H9 (cell line): ENCODE measurements around the gene RAB1A. TPM values are rescaled to one million over a fixed set of nuclear protein-coding genes. Genes with fewer than 3 reads are reported as not detected.

Experiments
- DNase-seq: peaks from one replicate; pipeline ENCODE4 v3.0.0-alpha.2; 2017
- H2AFZ ChIP-seq: one replicate; pipeline ENCODE4 v1.6.1; 2013; ENCODE audit warnings: mild to moderate bottlenecking, low read length, control low read depth, moderate library complexity
- H2AK5ac ChIP-seq: 2 replicates; pipeline ENCODE4 v1.6.1; 2013; ENCODE audit warnings: low read length, control low read depth, mixed read lengths; ENCODE audit not compliant: insufficient read length
- H2BK120ac ChIP-seq: one replicate; pipeline ENCODE4 v1.6.1; 2013; ENCODE audit warnings: low read depth, mild to moderate bottlenecking, low read length, control low read depth, inconsistent platforms; ENCODE audit not compliant: poor library complexity, severe bottlenecking
- H2BK12ac ChIP-seq: 2 replicates; pipeline ENCODE4 v1.6.1; 2013; ENCODE audit warnings: low read length, control low read depth, mixed read lengths, low read depth; ENCODE audit not compliant: insufficient read length
- H2BK15ac ChIP-seq: 2 replicates; pipeline ENCODE4 v1.6.1; 2013; ENCODE audit warnings: low read depth, low read length, control low read depth
- H2BK20ac ChIP-seq: one replicate; pipeline ENCODE4 v1.6.1; 2013; ENCODE audit warnings: low read depth, mild to moderate bottlenecking, low read length, control low read depth, inconsistent platforms; ENCODE audit not compliant: poor library complexity, severe bottlenecking
- H2BK5ac ChIP-seq: 2 replicates; pipeline ENCODE4 v1.6.1; 2013; ENCODE audit warnings: low read length, control low read depth, mixed read lengths; ENCODE audit not compliant: insufficient read length
- H3K14ac ChIP-seq: 2 replicates; pipeline ENCODE4 v1.6.1; 2013; ENCODE audit warnings: low read length, control low read depth; ENCODE audit not compliant: insufficient read depth
- H3K18ac ChIP-seq: 2 replicates; pipeline ENCODE4 v1.6.1; 2013; ENCODE audit warnings: low read depth, mild to moderate bottlenecking, mixed read lengths, low read length, control low read depth; ENCODE audit not compliant: insufficient read length
- H3K23ac ChIP-seq: 2 replicates; pipeline ENCODE4 v1.6.1; 2013; ENCODE audit warnings: low read length, control low read depth, mixed read lengths, low read depth; ENCODE audit not compliant: insufficient read length
- H3K23me2 ChIP-seq: 2 replicates; pipeline ENCODE4 v1.6.1; 2013; ENCODE audit warnings: low read depth, mild to moderate bottlenecking, mixed read lengths, low read length, control low read depth; ENCODE audit not compliant: insufficient read length, poor library complexity, severe bottlenecking
- H3K27ac ChIP-seq: 2 replicates; pipeline ENCODE4 v1.5.1; 2013; ENCODE audit warnings: low read length, control low read depth, mixed read lengths, low read depth; ENCODE audit not compliant: insufficient read length
- H3K27me3 ChIP-seq: 2 replicates; pipeline ENCODE4 v1.6.1; 2013; ENCODE audit warnings: low read length, control low read depth, inconsistent platforms; ENCODE audit not compliant: insufficient read depth
- H3K4ac ChIP-seq: 2 replicates; pipeline ENCODE4 v1.6.1; 2013; ENCODE audit warnings: low read depth, mild to moderate bottlenecking, control low read depth, inconsistent platforms, low read length, moderate library complexity
- H3K4me1 ChIP-seq: 2 replicates; pipeline ENCODE4 v1.6.1; 2013; ENCODE audit warnings: low read length, control low read depth, inconsistent platforms; ENCODE audit not compliant: insufficient read depth
- H3K4me2 ChIP-seq: 2 replicates; pipeline ENCODE4 v1.6.1; 2013; ENCODE audit warnings: low read length, control low read depth, mixed read lengths; ENCODE audit not compliant: insufficient read length, insufficient read depth
- H3K56ac ChIP-seq: 2 replicates; pipeline ENCODE4 v1.6.1; 2013; ENCODE audit warnings: low read depth, mild to moderate bottlenecking, mixed read lengths, low read length, control low read depth; ENCODE audit not compliant: insufficient read length
- H3K79me1 ChIP-seq: 2 replicates; pipeline ENCODE4 v1.6.1; 2013; ENCODE audit warnings: low read depth, mild to moderate bottlenecking, moderate library complexity, low read length, control low read depth, inconsistent platforms; ENCODE audit not compliant: insufficient read depth, poor library complexity, severe bottlenecking
- H3K79me2 ChIP-seq: 2 replicates; pipeline ENCODE4 v1.6.1; 2013; ENCODE audit warnings: low read length, control low read depth, inconsistent platforms; ENCODE audit not compliant: insufficient read depth
- H3K9ac ChIP-seq: 2 replicates; pipeline ENCODE4 v1.6.1; 2013; ENCODE audit warnings: low read length, control low read depth, mixed read lengths; ENCODE audit not compliant: insufficient read length; ENCODE audit errors: extremely low read depth
- H3K9me3 ChIP-seq: one replicate; pipeline ENCODE4 v1.6.1; 2013; ENCODE audit warnings: low read depth, low read length, inconsistent platforms; ENCODE audit not compliant: control insufficient read depth
- H3T11ph ChIP-seq: one replicate; pipeline ENCODE4 v1.6.1; 2013; ENCODE audit warnings: mild to moderate bottlenecking, low read length, control low read depth, inconsistent platforms
- H4K20me1 ChIP-seq: one replicate; pipeline ENCODE4 v1.6.1; 2013; ENCODE audit not compliant: control insufficient read depth, insufficient read length, insufficient read depth
- H4K5ac ChIP-seq: 2 replicates; pipeline ENCODE4 v1.6.1; 2013; ENCODE audit warnings: low read depth, mild to moderate bottlenecking, mixed read lengths, low read length, control low read depth; ENCODE audit not compliant: insufficient read length
- H4K8ac ChIP-seq: replicated peaks from 2 replicates; pipeline ENCODE4 v1.6.1; 2013; ENCODE audit warnings: low read length, control low read depth, mixed read lengths, low read depth; ENCODE audit not compliant: insufficient read length
- H4K91ac ChIP-seq: 2 replicates; pipeline ENCODE4 v1.6.1; 2013; ENCODE audit warnings: low read depth, mild to moderate bottlenecking, moderate library complexity, mixed read lengths, low read length, control low read depth; ENCODE audit not compliant: insufficient read length
- H3K27ac Mint-ChIP-seq, 3 experiments: 2 replicates in 2 of 3; 3 replicates in 1 of 3; pipeline ENCODE4 v1.8.0; 2020 to 2021; ENCODE audit warnings: mixed read lengths in 3 of 3, mild to moderate bottlenecking in 1 of 3, moderate library complexity in 1 of 3
- H3K27me3 Mint-ChIP-seq: 2 replicates; pipeline ENCODE4 v1.8.0; 2021; ENCODE audit warnings: low read depth, mild to moderate bottlenecking, moderate library complexity, mixed read lengths
- H3K36me3 Mint-ChIP-seq, 3 experiments: 2 replicates in 2 of 3; 3 replicates in 1 of 3; pipeline ENCODE4 v1.8.0; 2020 to 2021; ENCODE audit warnings: low read depth in 3 of 3, mixed read lengths in 3 of 3; ENCODE audit not compliant: insufficient read depth in 1 of 3
- H3K4me1 Mint-ChIP-seq, 2 experiments: 2 replicates each; pipeline ENCODE4 v1.8.0; 2020; ENCODE audit warnings: mixed read lengths in 2 of 2
- H3K4me3 Mint-ChIP-seq, 2 experiments: 2 replicates in 1 of 2; 3 replicates in 1 of 2; pipeline ENCODE4 v1.8.0; 2020 to 2021; ENCODE audit warnings: mild to moderate bottlenecking in 2 of 2, mixed read lengths in 2 of 2, moderate library complexity in 1 of 2
- H3K9me3 Mint-ChIP-seq, 2 experiments: 2 replicates in 1 of 2; 3 replicates in 1 of 2; pipeline ENCODE4 v1.8.0; 2020; ENCODE audit warnings: mild to moderate bottlenecking in 2 of 2, mixed read lengths in 2 of 2, moderate library complexity in 1 of 2
- CTCF ChIP-seq: fragments of 200-600 bp; sonication (generic); conservative IDR thresholded peaks from 3 replicates; pipeline ENCODE4 v1.8.0; 2021; ENCODE audit warnings: antibody characterized with exemption, mild to moderate bottlenecking
- WGBS: extraction: QIAGEN DNeasy Blood & Tissue Kit; methylation state at CpG from one replicate; pipeline ENCODE4 v1.1.7; 2013; ENCODE audit warnings: missing lambda C conversion rate, low lambda C conversion rate, mixed read lengths; ENCODE audit not compliant: insufficient read length; ENCODE audit errors: extremely low coverage; 5-methylcytosine and 5-hydroxymethylcytosine counted together
- total RNA-seq: library from RNA; stranded (reverse); gene quantifications from 2 replicates; pipeline ENCODE4 v1.2.1, GENCODE V29; 2021

Gene RAB1A
- total RNA-seq, 1 experiment from 2014 or later = 112 TPM

- H2BK20ac ChIP-seq = no peak overlapping the region
- Mint-ChIP-seq H3K36me3 (peaks cover 31 to 58% (median 51%) of the 10 kb centered on the region in 3 experiments; a peak in 6 of 7 replicates), H3K27me3 (no peaks in the 10 kb centered on the region), H3K9me3 (no peaks in the 10 kb centered on the region), H3K27ac (0 out of 7 replicates have a peak overlapping the region, but pooled peaks of 1 of the 3 experiments have one; percentile 38), H3K4me3 (no peak overlapping the region), H3K4me1 (peaks cover 16% of the 10 kb centered on the region in 2 experiments)
- no peak overlapping the region for H3K14ac ChIP-seq
- H2BK12ac ChIP-seq = no peak overlapping the region
- H4K5ac ChIP-seq = no peak overlapping the region
- peak; percentile 52 for TF ChIP-seq CTCF
- H3K18ac ChIP-seq = no peak overlapping the region
- H3K4me2 ChIP-seq = no peak overlapping the region
- no peak overlapping the region for H3K56ac ChIP-seq
- no peak overlapping the region for H3K4ac ChIP-seq
- H4K8ac ChIP-seq = no peak overlapping the region
- WGBS = no CpG with 5 or more reads among the region's 14 CpGs
- H3K4me1 ChIP-seq = peaks cover 5% of the 10 kb centered on the region; the same call in 1 of the 2 replicates
- no peaks in the 10 kb centered on the region for H3K79me1 ChIP-seq
- no peaks in the 10 kb centered on the region for H3K9me3 ChIP-seq
- no peak overlapping the region for H2AK5ac ChIP-seq
- no peak overlapping the region for H4K91ac ChIP-seq
- no peaks in the 10 kb centered on the region for H3K27me3 ChIP-seq
- H3K9ac ChIP-seq = no peak overlapping the region
- DNase-seq = peak; percentile 68
- H2AFZ ChIP-seq = no peak overlapping the region
- H3K79me2 ChIP-seq = peaks cover 2% of the 10 kb centered on the region; the same call in 1 of the 2 replicates
- H3T11ph ChIP-seq = no peak overlapping the region
- no peak overlapping the region for H2BK5ac ChIP-seq
- no peak overlapping the region for H2BK120ac ChIP-seq
- H3K23ac ChIP-seq = no peak overlapping the region
- no peaks in the 10 kb centered on the region for H3K23me2 ChIP-seq
- H4K20me1 ChIP-seq = no peaks in the 10 kb centered on the region
- no peak overlapping the region for H2BK15ac ChIP-seq
- H3K27ac ChIP-seq = no peak overlapping the region
Measured at GRCh38 chr2:65071499-65072180, 58.3 kb downstream of the RAB1A start.
